Endothelial cell of umbilical vein (primary cell): Measurements from ENCODE around the gene TACC3. TPM values are rescaled to one million over a fixed set of nuclear protein-coding genes. Genes with fewer than 3 reads are reported as not detected.

ENCODE experiments used
- BruUV-seq: library from RNA; stranded (reverse); fragments of 400-500 nt; replicated peaks from 2 replicates; lab custom pipeline; 2021; lab: Mats Ljungman, UMichigan
- CTCF ChIA-PET: fragments of 300-600, 350-600 bp; sonication (Branson Sonifier 250); formaldehyde crosslinking; loops from one replicate; lab custom pipeline; 2021; ENCODE audit warnings: antibody characterized with exemption, inconsistent platforms; lab: Charles Lee
- POLR2A ChIA-PET: fragments of 300-600, 350-600 bp; sonication (Branson Sonifier 250); formaldehyde crosslinking; loops from one replicate; lab custom pipeline; 2021; ENCODE audit warnings: antibody characterized with exemption, inconsistent platforms; lab: Charles Lee
- DNase-seq: peaks from one replicate; pipeline ENCODE4 v3.0.0-alpha.2; 2011; ENCODE audit warnings: low read depth, low spot score
- FAIRE-seq: peaks from 2 replicates; lab custom pipeline; 2011; peaks lifted over from hg19 to GRCh38; lab: Jason Lieb, UNC
- H2AFZ ChIP-seq: 2 replicates; pipeline ENCODE4 v1.6.0; 2012; ENCODE audit warnings: low read depth, low read length, control low read depth, inconsistent platforms
- H3K27ac ChIP-seq: 2 replicates; pipeline ENCODE4 v1.5.1; 2011; ENCODE audit warnings: low read depth, mild to moderate bottlenecking, control low read depth, low read length, moderate library complexity; ENCODE audit not compliant: insufficient read depth
- H3K27me3 ChIP-seq, 2 experiments: 2 replicates each; pipeline versions ENCODE4 v1.6.0 to v1.6.1; 2011; ENCODE audit warnings: low read length in 2 of 2, mixed read lengths in 1 of 2; ENCODE audit not compliant: control insufficient read depth in 2 of 2, insufficient read depth in 2 of 2
- H3K36me3 ChIP-seq, 2 experiments: 2 replicates in 1 of 2; 3 replicates in 1 of 2; pipeline ENCODE4 v1.5.1; 2011; ENCODE audit warnings: low read length in 2 of 2, mild to moderate bottlenecking in 1 of 2, moderate library complexity in 1 of 2; ENCODE audit not compliant: control insufficient read depth in 2 of 2, insufficient read depth in 2 of 2; ENCODE audit errors: extremely low read depth in 1 of 2
- H3K4me1 ChIP-seq: 3 replicates; pipeline ENCODE4 v1.5.1; 2011; ENCODE audit warnings: mild to moderate bottlenecking, low read length; ENCODE audit not compliant: control insufficient read depth, insufficient read depth; ENCODE audit errors: extremely low read depth
- H3K4me2 ChIP-seq: 2 replicates; pipeline ENCODE4 v1.6.1; 2011; ENCODE audit warnings: low read length, control low read depth, mixed read lengths; ENCODE audit not compliant: insufficient read depth
- H3K4me3 ChIP-seq, 3 experiments: fragments of 200-600 bp in 1 of 3; sonication (generic), shearing (Covaris generic) in 1 of 3; replicated peaks in 1 of 3; 2 replicates each; pipeline ENCODE4 v1.5.1; 2011 to 2016; ENCODE audit warnings: control low read depth in 3 of 3, low read length in 3 of 3, mild to moderate bottlenecking in 2 of 3, inconsistent platforms in 1 of 3, low read depth in 1 of 3, moderate library complexity in 1 of 3; ENCODE audit not compliant: insufficient read depth in 1 of 3
- H3K79me2 ChIP-seq: 2 replicates; pipeline ENCODE4 v1.6.0; 2012; ENCODE audit warnings: low read length, inconsistent platforms; ENCODE audit not compliant: control insufficient read depth, insufficient read depth
- H3K9ac ChIP-seq: replicated peaks from 2 replicates; pipeline ENCODE3; 2011; ENCODE audit warnings: low read length, control low read depth; ENCODE audit not compliant: insufficient read depth; ENCODE audit errors: extremely low read depth
- H3K9me1 ChIP-seq: replicated peaks from 3 replicates; pipeline ENCODE4 v1.6.0; 2011; ENCODE audit warnings: mild to moderate bottlenecking, low read length; ENCODE audit not compliant: control insufficient read depth, insufficient read depth; ENCODE audit errors: extremely low read depth
- H3K9me3 ChIP-seq: replicated peaks from 2 replicates; pipeline ENCODE4 v1.5.1; 2012; ENCODE audit warnings: low read length, inconsistent platforms; ENCODE audit not compliant: control insufficient read depth, insufficient read depth
- H4K20me1 ChIP-seq: replicated peaks from 2 replicates; pipeline ENCODE3; 2011; ENCODE audit warnings: mild to moderate bottlenecking, low read length; ENCODE audit not compliant: control insufficient read depth, insufficient read depth; ENCODE audit errors: extremely low read depth
- CTCF ChIP-seq, 2 donors: IDR thresholded peaks; 1 replicate in 1 of 2; 2 replicates in 1 of 2; pipeline ENCODE4 v1.5.1; 2011; ENCODE audit warnings: low read length in 2 of 2, mild to moderate bottlenecking in 2 of 2, moderate library complexity in 2 of 2, control low read depth in 1 of 2, inconsistent platforms in 1 of 2, low read depth in 1 of 2; ENCODE audit not compliant: insufficient read depth in 1 of 2; ENCODE audit errors: extremely low read depth in 1 of 2
- EZH2 ChIP-seq: IDR thresholded peaks from 2 replicates; pipeline ENCODE4 v1.6.1; 2012; ENCODE audit warnings: borderline replicate concordance, low read depth, mild to moderate bottlenecking, moderate library complexity, low read length, inconsistent platforms; ENCODE audit not compliant: severe bottlenecking
- FOS ChIP-seq: IDR thresholded peaks from 2 replicates; pipeline ENCODE4 v1.6.1; 2011; ENCODE audit warnings: mild to moderate bottlenecking, low read length, moderate library complexity, borderline replicate concordance; ENCODE audit not compliant: insufficient read depth
- GATA2 ChIP-seq: IDR thresholded peaks from 2 replicates; pipeline ENCODE4 v1.7.0; 2011; ENCODE audit warnings: low read depth, mild to moderate bottlenecking, moderate library complexity, mixed read lengths, low read length; ENCODE audit not compliant: insufficient read length, insufficient read depth
- JUN ChIP-seq: IDR thresholded peaks from 2 replicates; pipeline ENCODE4 v1.6.1; 2011; ENCODE audit warnings: borderline replicate concordance, low read depth; ENCODE audit not compliant: insufficient read length, insufficient read depth
- MAX ChIP-seq: IDR thresholded peaks from 2 replicates; pipeline ENCODE4 v1.6.1; 2011; ENCODE audit not compliant: insufficient read depth, insufficient read length
- MYC ChIP-seq: IDR thresholded peaks from one replicate; pipeline ENCODE4 v1.6.1; 2011; ENCODE audit warnings: mild to moderate bottlenecking, low read depth, low read length
- POLR2A ChIP-seq: IDR thresholded peaks from 2 replicates; pipeline ENCODE4 v1.6.1; 2012; ENCODE audit warnings: low read depth, mild to moderate bottlenecking, control low read depth, low read length
- POLR2AphosphoS5 ChIP-seq: IDR thresholded peaks from 2 replicates; pipeline ENCODE4 v1.6.1; 2012; ENCODE audit warnings: low read depth, mild to moderate bottlenecking, control low read depth, low read length, moderate library complexity; ENCODE audit not compliant: insufficient read depth
- dilution Hi-C: fragments of 300-500 bp; cut with MboI; formaldehyde crosslinking; loops from one replicate; pipeline ENCODE4 v1.15.0; 2019; ENCODE audit warnings: low sequenced_read_pairs; ENCODE audit not compliant: extremely low pct_ligation_motif_present
- intact Hi-C: fragments of 100-400 bp; cut with micrococcal nuclease; formaldehyde crosslinking; loops from one replicate; pipeline ENCODE4 v1.10.0; 2022
- polyA plus RNA-seq, 4 experiments: library from polyadenylated mRNA; depleted of rRNA in 3 of 4; stranded (reverse) in 3 of 4; unstranded in 1 of 4; fragments of >200 nt; gene quantifications; 2 replicates each; pipeline versions ENCODE4 v1.2.1 to v1.2.3, GENCODE V29; 2011 to 2012; ENCODE audit warnings: missing spikeins in 1 of 4
- total RNA-seq: library from RNA; stranded (reverse); gene quantifications from 2 replicates; pipeline ENCODE4 v1.2.3, GENCODE V29; 2021

Gene TACC3
- total and polyA plus RNA-seq, 2 donors (not counting 3 experiments of a cell fraction or from before 2014, with no cell fraction given), result 54.5 to 135 TPM

- H3K9me3 ChIP-seq, result no peaks in the 10 kb centered on the region
- H3K9me1 ChIP-seq, result no peaks in the 10 kb centered on the region
- no peak overlapping the region for H3K9ac ChIP-seq
- H4K20me1 ChIP-seq, result no peaks in the 10 kb centered on the region
- H2AFZ ChIP-seq, result no peak overlapping the region
- CTCF ChIA-PET, result interaction anchor here (1.2 to 5.8 kb wide), 2 partner anchors 16 to 36 kb away, joined by 3 to 27 read pairs; no protein-coding TSS in a partner anchor
- DNase-seq (no peak), FAIRE-seq (no peak)
- H3K27ac ChIP-seq, result no peak overlapping the region
- TF ChIP-seq MAX, result no peak
- TF ChIP-seq JUN, result no peak
- no peak for TF ChIP-seq POLR2A
- TF ChIP-seq MYC, result no peak
- no peak for TF ChIP-seq POLR2AphosphoS5
- no peak for TF ChIP-seq EZH2
- no peak for TF ChIP-seq GATA2
- no peak for TF ChIP-seq FOS
- TF ChIP-seq CTCF (IDR thresholded peaks at IDR 0.05; ENCODE audit: extremely low read depth in 1 of 2, insufficient read depth in 1 of 2, low read depth in 1 of 2, low read length in 2 of 2), result no peak
- intact Hi-C loops (no loop called here), dilution Hi-C loops (no loop called here)
- H3K4me2 ChIP-seq, result no peak overlapping the region
- POLR2A ChIA-PET, result no interaction called here
- BruUV-seq, result no TSS peak
- no peak overlapping the region for H3K4me3 ChIP-seq
- no peaks in the 10 kb centered on the region for H3K79me2 ChIP-seq
- H3K36me3 ChIP-seq, result no peaks in the 10 kb centered on the region
- H3K27me3 ChIP-seq, result no peaks in the 10 kb centered on the region
- no peaks in the 10 kb centered on the region for H3K4me1 ChIP-seq
Measured at GRCh38 chr4:1783970-1784369, 62.6 kb downstream of the TACC3 start.
